Hypothalamus (tissue), 51 donors: ENCODE measurements around the gene SLC35B1.
A peak's percentile ranks its signal among the peaks of the same experiment; 100 is the strongest.

Experiments used
- DNase-seq, 51 donors: peaks; one replicate each; lab custom pipeline; 2025; lab: John Stamatoyannopoulos, UW

The SLC35B1 gene, protein sequence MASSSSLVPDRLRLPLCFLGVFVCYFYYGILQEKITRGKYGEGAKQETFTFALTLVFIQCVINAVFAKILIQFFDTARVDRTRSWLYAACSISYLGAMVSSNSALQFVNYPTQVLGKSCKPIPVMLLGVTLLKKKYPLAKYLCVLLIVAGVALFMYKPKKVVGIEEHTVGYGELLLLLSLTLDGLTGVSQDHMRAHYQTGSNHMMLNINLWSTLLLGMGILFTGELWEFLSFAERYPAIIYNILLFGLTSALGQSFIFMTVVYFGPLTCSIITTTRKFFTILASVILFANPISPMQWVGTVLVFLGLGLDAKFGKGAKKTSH

GRCh38 chr17:49707608-49708514, at the start of gene SLC35B1:
TSS of gene SLC35B1 (minus strand) at chr17:49707964. CDS start at chr17:49707833, 131 bp downstream.
- peak; percentile 72 to 99 (median 97) for DNase-seq

DNA sequence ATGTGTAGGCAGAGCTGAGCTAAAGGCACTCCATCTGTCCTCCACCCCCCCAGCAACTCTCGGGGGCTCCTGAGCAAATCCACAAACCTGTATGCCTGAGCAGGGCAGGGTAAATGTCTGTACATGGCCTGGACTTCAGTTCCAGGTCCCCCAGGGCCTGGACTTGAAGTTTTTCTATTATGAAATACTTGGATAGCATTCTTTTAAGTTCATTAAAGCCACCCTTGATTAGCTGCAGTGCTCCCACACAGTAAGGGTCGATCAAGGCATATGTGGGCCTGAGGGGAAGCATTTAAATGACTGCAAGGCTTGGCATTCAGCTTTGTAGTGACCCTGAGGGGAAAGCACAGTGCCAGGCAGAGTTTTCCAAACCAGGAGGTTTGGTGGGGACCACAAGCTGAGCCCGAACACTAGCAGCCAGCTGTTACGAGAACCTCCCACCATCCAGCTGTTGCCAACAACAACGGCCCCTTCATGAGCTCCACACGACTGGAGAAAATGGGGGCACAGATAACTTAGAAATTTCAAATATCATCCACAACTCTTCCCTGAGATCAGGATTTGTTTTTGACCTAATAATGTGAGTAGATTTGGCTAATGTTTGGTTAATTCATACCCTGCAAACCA, 49.5 kb upstream of the SLC35B1 start:
- no peak for DNase-seq

- DNase-seq = no peak
Observed at GRCh38 chr17:49756323-49757150, 48.8 kb upstream of the SLC35B1 start.

- no peak for DNase-seq
Observed at GRCh38 chr17:49755663-49756283, 48.0 kb upstream of the SLC35B1 start.

DNA sequence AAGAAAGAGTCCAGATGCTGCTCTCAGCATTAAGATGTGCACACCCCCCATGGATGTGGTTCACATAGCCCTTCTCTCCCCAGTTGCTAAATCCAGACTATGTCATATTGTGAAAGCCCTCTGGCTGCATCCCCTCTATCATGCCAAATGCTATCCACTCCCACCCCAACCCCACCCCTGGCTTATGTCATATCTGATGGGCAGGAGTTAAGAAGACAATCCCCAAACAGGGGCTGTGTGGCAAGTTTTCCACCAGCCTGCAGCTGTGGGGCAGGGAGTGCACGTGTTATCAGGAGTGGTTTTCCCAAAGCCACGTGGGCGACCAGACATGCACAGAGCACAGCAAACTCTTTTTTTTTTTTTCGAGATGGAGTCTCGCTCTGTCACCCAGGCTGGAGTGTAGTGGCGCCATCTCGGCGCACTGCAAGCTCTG, 46.2 kb upstream of the SLC35B1 start:
- no peak for DNase-seq

- DNase-seq = no peak
Observed at GRCh38 chr17:49752508-49752907, 44.7 kb upstream of the SLC35B1 start.

- DNase-seq = no peak
Observed at GRCh38 chr17:49749730-49750129, 42.0 kb upstream of the SLC35B1 start.

- DNase-seq = no peak
Observed at GRCh38 chr17:49748791-49749190, 41.0 kb upstream of the SLC35B1 start.

GRCh38 chr17:49748223-49748622, 40.5 kb upstream of the SLC35B1 start:
- no peak for DNase-seq

- no peak for DNase-seq
Observed at GRCh38 chr17:49747632-49748031, 39.9 kb upstream of the SLC35B1 start.

DNA sequence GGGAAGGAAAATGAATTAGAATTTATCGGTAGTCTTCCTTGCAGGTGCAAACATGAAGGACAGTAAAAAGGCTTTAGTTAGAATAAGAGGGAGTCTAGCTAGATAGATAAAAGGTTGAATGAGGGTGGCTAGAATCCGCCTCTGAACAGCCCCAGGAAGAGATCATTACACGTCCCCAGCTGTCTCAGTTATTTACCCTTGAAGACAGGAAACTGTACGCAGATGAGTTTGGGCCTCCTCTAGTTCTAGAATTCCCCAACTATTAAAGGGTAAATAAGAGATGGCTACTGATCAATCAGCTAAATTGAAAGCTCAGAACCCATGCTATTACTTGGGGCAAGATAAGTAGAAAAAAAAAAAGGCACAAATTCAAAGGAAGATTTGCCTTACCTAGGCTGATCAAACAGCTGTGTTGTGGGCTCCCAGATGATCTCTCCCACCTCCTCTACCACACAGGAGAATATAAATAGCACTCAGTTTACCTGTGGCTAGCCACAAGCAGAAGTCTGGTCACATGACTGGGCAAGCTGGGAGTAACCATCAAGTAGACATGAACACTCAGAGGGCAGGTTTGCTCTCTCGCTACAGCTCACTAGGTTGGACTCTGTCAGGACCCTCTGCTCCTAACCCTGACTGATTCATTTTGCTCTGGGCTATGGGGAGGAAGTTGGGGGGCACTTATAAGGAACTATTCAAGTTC, 39.2 kb upstream of the SLC35B1 start:
- no peak for DNase-seq

DNA sequence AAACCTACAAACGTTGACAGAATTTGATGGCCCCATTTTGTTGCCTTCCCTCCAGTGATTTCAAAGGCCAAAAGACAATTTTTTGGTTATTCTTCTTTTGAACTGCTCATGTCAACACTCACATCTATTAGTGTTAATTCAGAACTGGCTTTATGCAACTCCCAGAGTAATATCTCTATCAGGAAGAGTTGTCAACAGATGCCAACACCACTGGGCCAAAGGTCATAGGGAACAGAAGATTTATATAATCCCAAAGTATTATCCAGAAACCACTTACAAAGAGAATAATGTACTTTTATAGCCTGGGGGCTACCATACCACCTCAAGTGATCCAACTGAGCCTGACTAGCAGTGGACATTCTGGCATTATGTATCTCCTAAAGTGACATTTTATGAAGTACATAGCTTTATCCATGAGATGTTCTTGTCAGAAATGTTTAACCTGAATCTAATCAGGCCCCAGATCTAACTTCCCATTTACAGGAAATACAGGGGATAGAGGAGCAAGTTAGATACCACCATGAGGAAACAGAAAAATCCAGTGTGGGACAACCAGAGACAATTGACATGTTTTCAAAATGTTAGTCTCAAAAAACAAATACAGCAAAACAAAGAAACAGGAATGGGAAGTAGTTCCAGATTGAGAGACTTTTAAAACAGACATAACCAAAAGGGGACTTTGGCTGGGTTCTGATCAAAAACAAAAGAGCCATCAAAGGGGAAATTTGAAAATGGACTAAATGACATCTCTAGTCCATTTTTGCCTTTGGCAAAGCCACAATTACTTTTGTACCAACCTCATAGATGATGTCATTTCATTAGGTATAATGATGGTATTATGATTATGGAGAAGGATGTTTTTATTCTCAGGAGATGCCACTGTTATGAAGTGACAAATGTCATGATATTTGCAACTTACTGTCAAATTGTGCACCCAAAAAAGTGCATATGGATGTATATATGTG, 37.7 kb upstream of the SLC35B1 start:
- DNase-seq = no peak

DNA sequence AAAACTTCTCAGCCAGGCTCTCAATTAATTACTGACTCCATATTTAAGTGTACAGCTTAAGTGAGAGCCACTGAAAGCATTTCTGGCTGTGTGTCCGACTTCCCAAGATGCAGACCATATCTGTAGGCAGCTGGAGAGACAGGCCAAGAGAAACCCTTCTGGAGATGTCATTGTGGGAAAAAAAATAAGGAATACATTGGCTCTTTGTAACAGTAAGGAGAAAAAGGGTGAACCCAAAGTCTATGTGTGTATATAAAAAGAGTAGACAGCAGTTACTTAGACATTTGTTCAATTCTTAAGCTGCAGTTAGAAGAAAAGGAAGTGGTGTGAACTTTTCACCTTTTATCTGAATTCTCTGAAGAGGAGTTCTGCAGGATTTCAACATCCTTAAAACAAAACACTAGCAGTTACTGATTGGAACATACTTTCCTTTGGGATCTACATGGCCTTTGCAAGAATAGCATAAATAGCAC, 34.4 kb upstream of the SLC35B1 start:
- no peak for DNase-seq

DNA sequence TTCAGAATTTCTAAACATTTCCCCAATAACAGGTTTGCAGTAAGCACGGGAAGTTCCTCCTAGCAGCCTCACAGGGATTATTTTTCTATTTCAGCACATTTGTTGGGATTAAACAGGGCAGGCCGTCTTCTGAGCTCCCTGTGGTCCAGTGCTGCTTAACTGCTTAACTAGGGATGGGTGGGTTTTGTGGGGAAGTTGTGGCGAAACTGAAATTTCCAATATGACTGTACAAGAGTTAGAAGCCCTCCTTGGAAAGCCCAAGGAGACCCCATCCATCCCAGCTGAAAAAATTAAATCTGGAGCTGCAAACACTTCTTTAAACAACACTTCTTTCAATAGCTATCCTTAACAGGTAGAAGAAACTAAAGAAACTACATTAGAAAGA, 33.9 kb upstream of the SLC35B1 start:
- DNase-seq = no peak

GRCh38 chr17:49741009-49741691, 33.4 kb upstream of the SLC35B1 start:
- no peak for DNase-seq

GRCh38 chr17:49739641-49740271, 32.0 kb upstream of the SLC35B1 start:
- peak in 12 of 51 donors; percentile 7 to 35 (median 10) for DNase-seq
